T-helper 2 cell treated with Interferon-gamma antibody and Interleukin-4, amounts not matched to agents 100 ng/mL and 5 ng/mL, for 36 hours (primary cell): ENCODE measurements around the gene ATP5PD. TPM values are rescaled to one million over a fixed set of nuclear protein-coding genes. Genes with fewer than 3 reads are reported as not detected.
"Not testable (repeated sequence)": the region's sequence is repeated elsewhere in the genome, so short reads cannot be mapped to it uniquely, and the experiment has no call there.

ENCODE experiments used
- intact Hi-C: fragments of 100-400 bp; cut with micrococcal nuclease; formaldehyde crosslinking; loops from one replicate; pipeline ENCODE4 v1.15.1; 2023
- total RNA-seq: library from RNA; stranded (reverse); gene quantifications from 2 replicates; pipeline ENCODE4 v1.2.3, GENCODE V29; 2022

The ATP5PD gene
- total RNA-seq, 1 donor from 2014 or later = 208 TPM

GRCh38 chr17:75059369-75060345, 12.9 kb upstream of the ATP5PD start:
- intact Hi-C loops = loop anchor here (10.0 kb wide), 1 partner anchor 75 kb away; the partner anchor contains the start of gene NT5C

DNA sequence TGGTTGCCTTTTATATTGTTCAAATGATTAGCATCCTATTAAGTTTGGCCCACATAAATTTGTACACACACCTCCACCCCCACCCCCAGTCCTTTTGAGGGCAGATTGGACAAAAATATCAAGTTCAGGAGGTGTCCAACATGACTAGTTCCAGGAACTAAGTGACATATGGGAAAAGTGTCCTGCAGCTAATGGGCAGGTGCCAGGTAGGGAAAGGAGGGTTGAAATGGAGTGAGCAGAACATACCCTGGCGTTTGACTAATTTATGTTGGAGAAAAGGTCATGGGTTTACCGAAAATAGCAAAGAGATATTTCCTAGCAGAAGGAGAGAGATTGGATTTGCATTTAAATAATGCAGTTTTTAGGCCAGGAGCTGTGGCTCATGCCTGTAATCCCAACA, 5.2 kb upstream of the ATP5PD start:
- intact Hi-C loops = no loop called here

- intact Hi-C loops = loop anchor here (5.0 kb wide), 1 partner anchor 133 kb away; the partner anchor contains the start of gene SUMO2
Measured at GRCh38 chr17:75049706-75050105, 2.9 kb upstream of the ATP5PD start.

- intact Hi-C loops = loop anchor here (5.0 kb wide), 1 partner anchor 133 kb away; the partner anchor contains the start of gene SUMO2
Measured at GRCh38 chr17:75049057-75049456, 2.3 kb upstream of the ATP5PD start.

DNA sequence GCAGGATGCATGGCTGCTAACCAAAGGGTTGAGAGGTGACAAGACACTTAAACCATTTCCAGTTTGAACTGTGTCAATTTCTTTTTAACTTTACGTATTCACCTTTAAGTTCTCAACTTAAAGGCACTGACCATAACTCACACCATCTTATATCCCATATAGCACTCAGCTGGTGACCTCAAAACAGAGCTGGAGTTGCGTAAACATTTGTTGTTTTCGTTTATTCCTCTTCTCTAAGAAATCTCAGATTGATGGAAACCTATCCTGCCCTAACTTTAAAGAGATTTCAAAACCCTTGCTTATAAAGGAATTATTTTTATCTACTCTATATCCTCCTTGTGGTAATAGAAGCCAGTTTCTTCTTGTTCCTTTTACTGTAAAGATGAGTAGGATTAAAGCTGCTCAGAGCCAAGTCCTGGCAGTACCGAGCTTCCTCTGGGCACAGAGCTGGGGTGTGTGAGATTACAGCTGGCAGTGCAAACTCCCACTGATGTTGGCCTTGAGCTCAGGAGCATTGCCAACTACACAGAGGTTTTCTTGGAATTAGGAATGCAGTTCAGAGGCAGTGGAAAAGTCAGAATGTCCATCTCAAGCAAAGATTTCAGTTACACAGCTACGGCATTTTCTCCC, 1.6 kb upstream of the ATP5PD start:
- intact Hi-C loops = loop anchor here (5.0 kb wide), 1 partner anchor 134 kb away; the partner anchor contains the start of gene SUMO2

DNA sequence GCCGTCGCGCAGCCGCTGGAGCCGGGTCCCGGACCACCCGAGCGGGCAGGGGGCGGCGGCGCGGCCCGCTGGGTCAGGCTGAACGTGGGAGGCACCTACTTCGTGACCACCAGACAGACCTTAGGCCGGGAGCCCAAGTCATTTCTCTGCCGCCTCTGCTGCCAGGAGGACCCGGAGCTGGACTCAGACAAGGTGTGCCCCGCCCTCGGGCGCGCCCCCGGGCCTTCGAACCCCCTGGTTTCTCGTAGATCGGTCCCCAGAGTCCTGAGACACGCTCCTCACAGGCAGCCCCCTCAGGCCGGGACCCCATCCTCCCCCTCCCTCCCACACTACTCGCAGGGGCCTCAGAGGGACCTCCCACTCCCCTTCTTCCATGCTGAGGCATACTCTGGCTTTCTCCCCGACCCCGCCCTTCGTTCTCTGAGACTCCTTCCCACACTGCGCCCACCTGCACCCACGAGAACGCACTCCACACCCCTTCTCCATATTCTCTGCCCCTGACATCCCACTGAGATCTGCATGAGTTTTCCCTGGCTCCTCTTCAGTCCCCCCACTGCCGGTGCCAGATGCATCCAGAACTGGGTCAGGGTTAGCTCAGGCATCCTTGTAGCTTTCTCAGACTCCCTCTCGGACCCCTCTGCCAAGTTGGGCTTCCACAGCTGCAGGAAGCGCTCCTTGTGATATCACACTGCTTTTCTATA, 779 bp upstream of the ATP5PD start:
- intact Hi-C loops = loop anchor here (2.0 to 5.0 kb wide), 2 partner anchors 61 to 135 kb away; partner anchors contain the start of genes ARMC7 and SUMO2

DNA sequence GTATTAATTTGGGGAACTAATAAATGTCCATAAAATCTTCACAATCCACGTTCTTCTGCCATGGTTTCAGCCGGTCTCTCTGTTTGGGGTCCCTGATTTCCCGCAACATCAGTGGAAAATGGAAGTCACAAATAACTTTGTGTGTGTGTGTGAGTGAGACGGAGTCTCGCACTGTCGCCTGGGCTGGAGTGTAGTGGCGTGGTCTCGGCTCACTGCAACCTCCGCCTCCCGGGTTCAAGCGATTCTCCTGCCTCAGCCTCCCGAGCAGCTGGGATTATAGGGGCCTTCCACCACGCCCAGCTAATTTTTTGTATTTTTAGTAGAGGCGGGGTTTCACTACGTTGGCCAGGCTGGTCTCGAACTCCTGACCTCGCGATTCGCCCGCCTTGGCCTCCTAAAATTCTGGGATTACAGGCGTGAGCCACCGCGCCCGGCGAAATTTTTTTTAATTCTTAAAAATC, 793 bp downstream of the ATP5PD start:
- intact Hi-C loops = loop anchor here (1.0 to 5.0 kb wide), 3 partner anchors 12 to 136 kb away; partner anchors contain the start of genes ARMC7 and SUMO2

- intact Hi-C loops = loop anchor here (5.0 kb wide), 1 partner anchor 138 kb away; the partner anchor contains the start of gene SUMO2
Measured at GRCh38 chr17:75044716-75045115, 2.1 kb downstream of the ATP5PD start.

GRCh38 chr17:75043789-75044188, 3.0 kb downstream of the ATP5PD start:
- intact Hi-C loops = not testable (repeated sequence)

- intact Hi-C loops = no loop called here
Measured at GRCh38 chr17:75041656-75042280, 5.0 kb downstream of the ATP5PD start.

GRCh38 chr17:75039238-75039637, 7.5 kb downstream of the ATP5PD start:
- intact Hi-C loops = no loop called here

- intact Hi-C loops = no loop called here
Measured at GRCh38 chr17:75036643-75037268, 10.0 kb downstream of the ATP5PD start.

DNA sequence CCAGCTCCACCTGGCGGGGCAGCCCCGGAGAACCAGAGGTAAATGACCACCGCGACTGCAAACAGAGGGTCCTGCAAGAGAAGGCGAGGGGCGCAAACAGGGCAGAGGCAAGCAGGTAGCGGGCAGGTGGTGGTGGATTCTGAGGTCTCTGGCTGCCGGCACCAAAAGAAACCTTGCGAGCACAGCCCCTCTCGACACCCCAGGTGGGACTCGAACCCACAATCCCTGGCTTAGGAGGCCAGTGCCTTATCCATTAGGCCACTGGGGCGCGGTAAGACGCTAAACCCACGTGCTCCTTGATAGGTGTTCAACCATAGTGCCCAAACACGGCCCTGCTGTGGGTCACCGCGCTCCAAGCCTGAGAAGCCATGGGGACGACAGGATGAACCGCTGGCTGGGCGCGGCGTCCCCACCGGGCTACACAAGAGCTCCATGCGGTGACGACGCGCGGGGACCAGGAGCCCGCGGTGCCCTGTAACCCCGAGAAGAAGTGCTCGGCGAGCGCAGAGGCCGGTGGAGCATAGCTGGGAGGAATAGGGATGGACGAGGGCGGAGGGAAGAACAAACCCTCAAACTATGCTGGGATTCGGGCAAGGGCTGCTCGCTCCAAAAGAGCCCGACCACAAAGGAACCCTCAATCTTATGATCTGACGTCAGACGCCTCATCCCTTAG, 12.4 kb downstream of the ATP5PD start:
- intact Hi-C loops = loop anchor here (1.0 to 2.0 kb wide), 2 partner anchors 12 to 48 kb away; partner anchors contain the start of genes ATP5PD and CDR2L

GRCh38 chr17:75033346-75034235, 13.2 kb downstream of the ATP5PD start:
- intact Hi-C loops = loop anchor here (1.0 to 2.0 kb wide), 4 partner anchors 8 to 47 kb away; partner anchors contain the start of genes ATP5PD, CDR2L and MRPL58

DNA sequence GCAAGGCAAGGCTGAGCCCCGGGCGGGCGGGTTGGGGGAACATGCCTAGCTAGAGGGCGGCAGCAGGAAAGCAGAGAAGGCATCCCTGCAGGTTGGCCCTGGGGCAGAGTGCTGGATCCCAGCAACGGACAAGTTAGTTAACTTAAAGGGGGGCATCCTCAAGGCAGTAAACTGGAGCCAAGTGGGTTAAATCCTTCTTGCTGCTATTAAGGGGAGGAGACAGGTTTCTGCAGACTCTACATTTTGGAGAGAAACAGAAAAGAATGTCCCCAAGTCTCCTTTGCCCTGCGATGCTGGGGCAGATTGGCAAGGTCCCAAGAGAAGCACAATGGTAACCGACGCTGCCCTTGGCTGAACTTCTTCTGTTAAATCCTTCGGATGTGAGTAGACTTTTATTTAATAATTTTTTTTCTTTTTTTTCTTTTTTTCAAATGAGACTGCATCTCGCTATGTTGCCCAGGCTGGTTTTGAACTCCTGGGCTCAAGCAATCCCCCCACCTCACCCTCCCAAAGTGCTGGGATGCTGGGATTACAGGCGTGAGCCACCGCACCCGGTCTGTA, 14.0 kb downstream of the ATP5PD start:
- intact Hi-C loops = loop anchor here (1.0 kb wide), 2 partner anchors 7 to 20 kb away; partner anchors contain the start of gene MRPL58

GRCh38 chr17:75031972-75032719, 14.6 kb downstream of the ATP5PD start:
- intact Hi-C loops = no loop called here

DNA sequence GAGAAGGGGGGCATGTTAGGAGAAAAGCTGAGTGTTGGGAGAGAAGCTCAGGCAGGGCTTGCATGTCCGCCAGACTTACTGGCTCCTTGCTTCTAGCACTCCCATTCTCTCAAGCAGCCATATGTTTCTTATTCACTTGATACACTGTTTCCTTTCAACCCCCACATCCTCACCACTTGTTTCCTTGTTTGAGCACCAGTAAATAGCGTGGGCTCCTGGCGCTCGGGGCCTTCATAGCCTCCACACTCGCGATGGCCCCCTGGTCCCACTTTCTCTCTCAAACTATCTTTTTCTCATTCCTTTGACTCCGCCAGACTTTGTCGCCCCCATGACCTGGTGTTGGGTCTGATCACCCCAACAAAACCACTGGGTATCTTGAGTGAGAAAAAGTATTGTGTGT, 16.6 kb downstream of the ATP5PD start:
- intact Hi-C loops = no loop called here
